H1 (cell line): ENCODE data around the gene PSD2. TPM values are rescaled to one million over a fixed set of nuclear protein-coding genes. Genes with fewer than 3 reads are reported as not detected.

Source experiments
- BRCA1 ChIP-seq: IDR thresholded peaks from 2 replicates; pipeline ENCODE4 v1.6.1; 2012; ENCODE audit warnings: low read depth, low read length, improper control_type of control experiment
- CHD1 ChIP-seq: IDR thresholded peaks from 2 replicates; pipeline ENCODE4 v1.6.1; 2012; ENCODE audit warnings: low read depth, low read length, improper control_type of control experiment
- FOSL1 ChIP-seq: IDR thresholded peaks from 2 replicates; pipeline ENCODE4 v1.6.1; 2011; ENCODE audit warnings: mild to moderate bottlenecking, low read depth, low read length, moderate library complexity; ENCODE audit not compliant: insufficient read depth
- RFX5 ChIP-seq: IDR thresholded peaks from 2 replicates; pipeline ENCODE4 v1.6.1; 2011; ENCODE audit warnings: low read depth, low read length, improper control_type of control experiment, borderline replicate concordance
- SP4 ChIP-seq: IDR thresholded peaks from 2 replicates; pipeline ENCODE4 v1.6.1; 2012; ENCODE audit warnings: low read length, inconsistent platforms
- polyA plus RNA-seq, 7 experiments: library from polyadenylated mRNA; depleted of rRNA in 3 of 7; stranded (reverse) in 5 of 7; unstranded in 2 of 7; fragments of >200 nt in 5 of 7; fragments of 200-250 nt in 2 of 7; gene quantifications; 1 replicate in 5 of 7; 2 replicates in 1 of 7; 4 replicates in 1 of 7; pipeline versions ENCODE4 v1.2.1 to v1.2.3, GENCODE V29; 2011 to 2013; ENCODE audit warnings: missing spikeins in 2 of 7, mixed read lengths in 2 of 7
- total RNA-seq: library from RNA; stranded (reverse); fragmentation: NEBNext Ultra II Directional; extraction: Animal tissue kit (Norgen Biotek cat#: 25700); gene quantifications from 2 replicates; pipeline ENCODE4 v1.2.1, GENCODE V29; 2021

PSD2 gene
- total and polyA plus RNA-seq, 2 of the 8 experiments (the other 6 are each of a cell fraction or from before 2014, with no cell fraction given): 0.06 to 0.14 TPM

GRCh38 chr5:139855451-139855850 lies 59.8 kb downstream of the PSD2 start (continued):
- TF ChIP-seq BRCA1 (no peak), SP4 (no peak), RFX5 (no peak), CHD1 (no peak), FOSL1 (no peak)
